Activated naive CD8-positive, alpha-beta T cell treated with anti-CD3 and anti-CD28 coated beads for 36 hours (primary cell): ENCODE measurements around the gene PROSER3. TPM values are rescaled to one million over a fixed set of nuclear protein-coding genes. Genes with fewer than 3 reads are reported as not detected.
"Not testable (repeated sequence)": the region's sequence is repeated elsewhere in the genome, so short reads cannot be mapped to it uniquely, and the experiment has no call there.

Experiments used
- DNase-seq: peaks from one replicate; pipeline ENCODE4 v3.0.0; 2021
- H3K27ac Mint-ChIP-seq: one replicate; pipeline ENCODE4 v1.8.0; 2022; ENCODE audit warnings: mild to moderate bottlenecking, moderate library complexity, mixed read lengths
- H3K27me3 Mint-ChIP-seq: one replicate; pipeline ENCODE4 v1.8.0; 2022; ENCODE audit warnings: mild to moderate bottlenecking, mixed read lengths
- H3K36me3 Mint-ChIP-seq: one replicate; pipeline ENCODE4 v1.8.0; 2021; ENCODE audit warnings: mild to moderate bottlenecking, mixed read lengths
- H3K4me1 Mint-ChIP-seq: one replicate; pipeline ENCODE4 v1.8.0; 2021; ENCODE audit warnings: mixed read lengths
- H3K4me3 Mint-ChIP-seq: one replicate; pipeline ENCODE4 v1.8.0; 2022; ENCODE audit warnings: mild to moderate bottlenecking, moderate library complexity, mixed read lengths
- H3K9me3 Mint-ChIP-seq: one replicate; pipeline ENCODE4 v1.8.0; 2022; ENCODE audit warnings: mixed read lengths
- total RNA-seq, 2 experiments: library from RNA; stranded (reverse); gene quantifications; one replicate each; pipeline ENCODE4 v1.2.3, GENCODE V29; 2021

The PROSER3 gene
- total RNA-seq, 2 experiments from 2014 or later = 29.9 to 33.3 TPM

DNA sequence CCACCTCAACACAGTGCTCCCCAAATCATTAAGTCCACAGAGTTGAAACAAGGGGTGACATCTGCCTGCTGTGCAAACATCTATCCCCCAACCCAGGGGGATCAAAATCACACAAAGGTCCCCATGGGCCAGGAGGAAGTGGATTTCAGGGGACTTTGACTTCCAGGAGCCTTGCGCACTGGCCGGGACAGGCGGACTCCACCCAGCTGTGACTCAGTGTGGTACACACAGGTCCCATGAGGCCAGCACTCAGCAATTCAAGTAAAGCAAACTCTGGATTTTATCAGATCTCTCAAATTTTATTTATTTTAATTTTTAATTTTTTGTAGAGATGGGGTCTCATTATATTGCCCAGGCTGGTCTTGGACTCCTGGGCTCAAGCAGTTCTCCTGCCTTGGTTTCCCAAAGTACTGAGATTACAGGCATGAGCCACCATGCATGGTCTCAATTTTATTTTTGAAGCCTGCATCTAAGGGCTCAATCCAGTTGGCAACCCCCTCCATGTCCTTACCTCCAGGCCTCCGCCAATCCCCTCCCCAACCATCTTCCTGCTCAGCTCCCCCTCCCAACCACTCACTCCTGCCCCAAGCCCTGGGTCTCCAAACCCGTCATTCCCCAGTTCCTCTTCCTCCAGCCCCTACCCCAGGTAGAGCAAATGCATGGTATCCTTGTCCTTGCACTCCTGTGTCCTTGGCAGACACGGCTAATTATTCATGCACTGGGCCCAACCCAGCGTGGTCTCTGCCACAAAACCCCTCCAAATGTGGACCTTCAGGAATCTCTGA is 35.6 kb downstream of the PROSER3 start:
- H3K36me3 Mint-ChIP-seq = no peaks in the 10 kb centered on the region
- H3K4me3 Mint-ChIP-seq = no peak overlapping the region
- H3K9me3 Mint-ChIP-seq = no peaks in the 10 kb centered on the region
- no peak for DNase-seq
- H3K4me1 Mint-ChIP-seq = peaks cover 8% of the 10 kb centered on the region
- no peak overlapping the region for H3K27ac Mint-ChIP-seq
- H3K27me3 Mint-ChIP-seq = peaks cover 38% of the 10 kb centered on the region

DNA sequence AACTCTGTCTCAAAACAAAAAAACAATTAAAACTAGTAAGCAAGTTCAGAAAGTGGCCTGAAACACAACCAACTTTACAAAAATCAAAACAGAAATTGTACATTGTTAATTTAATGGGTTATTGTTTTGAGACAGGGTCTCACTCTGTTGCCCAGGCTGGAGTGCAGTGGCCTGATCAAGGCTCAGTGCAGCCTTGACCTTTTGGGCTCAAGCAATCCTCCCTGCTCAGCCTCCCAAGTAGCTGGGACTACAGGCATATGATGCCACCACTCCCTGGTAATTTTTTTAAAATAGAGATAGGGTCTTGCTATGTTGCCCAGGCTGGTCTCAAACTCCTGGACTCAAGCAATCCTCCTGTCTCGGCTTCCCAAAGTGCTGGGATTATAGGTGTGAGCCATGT is 37.6 kb downstream of the PROSER3 start:
- not testable (repeated sequence) for H3K27ac Mint-ChIP-seq, H3K4me1 Mint-ChIP-seq, H3K9me3 Mint-ChIP-seq, DNase-seq, H3K36me3 Mint-ChIP-seq, H3K4me3 Mint-ChIP-seq
- peaks cover 46% of the 10 kb centered on the region for H3K27me3 Mint-ChIP-seq

DNA sequence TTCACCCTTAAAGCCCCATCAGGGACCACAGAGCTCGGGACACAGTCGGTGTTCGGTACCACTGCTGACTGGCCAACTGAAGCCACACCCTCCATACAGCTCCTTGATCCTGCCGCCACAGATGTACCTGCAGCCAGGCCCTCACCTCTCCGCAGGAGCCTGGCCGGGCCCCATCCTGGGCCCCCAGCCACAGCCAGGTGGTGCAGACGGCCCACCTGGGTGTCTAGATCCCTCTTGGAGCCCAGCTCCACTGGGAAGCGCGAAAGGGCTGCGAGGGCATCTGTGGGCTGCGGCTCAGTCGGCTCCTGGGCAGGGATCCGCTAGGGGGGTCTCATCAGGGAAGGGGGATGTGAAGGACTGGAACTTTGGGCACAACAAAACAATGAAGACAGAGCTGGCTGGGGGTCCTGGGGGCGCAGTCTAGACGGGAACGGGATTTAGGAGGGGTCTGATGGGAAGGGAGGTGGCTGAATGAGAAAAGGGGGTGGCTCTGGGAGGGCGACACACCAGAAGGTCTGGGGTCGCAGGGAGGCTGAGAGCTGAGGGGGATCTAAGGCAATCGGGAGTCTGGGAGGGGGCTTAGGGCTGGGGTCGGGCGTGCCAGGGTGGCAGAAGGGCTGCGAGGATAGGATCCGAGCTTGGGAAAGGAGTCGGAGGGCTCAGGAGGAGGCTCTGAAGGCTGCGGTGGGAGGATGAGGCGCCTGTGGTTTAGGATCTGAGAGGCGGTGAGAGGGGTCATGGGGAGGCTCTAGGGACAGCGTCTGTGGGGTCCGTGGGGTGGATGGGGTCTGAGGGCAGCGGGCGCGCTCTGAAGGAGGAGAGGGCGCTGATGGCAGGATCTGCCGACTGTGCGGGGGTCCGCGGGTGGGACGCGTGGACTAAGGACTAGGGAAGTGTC is 38.9 kb downstream of the PROSER3 start:
- Mint-ChIP-seq H3K27ac (no peak overlapping the region), H3K4me1 (peaks cover 8% of the 10 kb centered on the region), H3K4me3 (no peak overlapping the region), H3K27me3 (peaks cover 46% of the 10 kb centered on the region), H3K36me3 (no peaks in the 10 kb centered on the region), H3K9me3 (no peaks in the 10 kb centered on the region)
- no peak for DNase-seq

DNA sequence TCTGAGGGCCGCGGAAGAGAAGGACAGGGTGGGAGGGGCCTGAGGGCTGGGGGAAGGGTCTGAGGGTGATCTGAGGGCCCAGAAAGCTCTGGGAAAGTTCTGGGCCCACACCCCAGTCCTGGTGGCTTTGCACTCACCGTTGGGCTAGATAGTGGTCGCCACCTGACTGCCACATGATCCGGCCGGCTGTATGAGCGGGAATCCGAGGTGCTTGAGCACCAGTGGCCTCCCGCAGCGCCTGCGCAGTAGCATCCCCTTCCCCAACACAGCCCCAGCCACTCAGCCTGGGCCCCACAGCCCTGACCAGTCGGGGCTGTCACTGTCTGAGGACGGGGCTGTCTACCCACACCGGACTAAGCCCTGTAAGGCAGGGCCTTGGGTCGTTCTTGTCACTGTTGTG is 39.7 kb downstream of the PROSER3 start:
- Mint-ChIP-seq H3K27me3 (peaks cover 46% of the 10 kb centered on the region), H3K4me3 (no peak overlapping the region), H3K27ac (no peak overlapping the region), H3K36me3 (no peaks in the 10 kb centered on the region), H3K9me3 (no peaks in the 10 kb centered on the region), H3K4me1 (peaks cover 8% of the 10 kb centered on the region)
- no peak for DNase-seq

DNA sequence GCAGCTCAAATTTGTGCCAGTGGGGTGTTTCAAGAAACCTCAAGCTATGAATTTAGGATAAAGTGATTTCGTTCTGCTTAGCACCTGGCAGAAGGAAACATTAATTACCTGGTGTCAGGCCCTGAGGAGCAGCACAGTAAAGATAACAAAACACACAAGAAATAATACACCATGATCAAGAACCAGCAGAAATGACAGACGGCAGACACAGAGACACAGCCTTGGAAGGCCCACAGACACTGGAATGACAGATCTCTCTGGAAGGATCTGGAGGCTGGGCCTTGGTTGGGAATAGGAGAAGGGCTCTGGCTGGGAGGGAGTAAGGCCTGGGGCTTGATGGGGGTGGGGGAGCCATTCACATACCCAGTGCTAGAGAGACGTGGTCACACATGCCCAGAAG is 43.9 kb downstream of the PROSER3 start:
- Mint-ChIP-seq H3K4me3 (no peak overlapping the region), H3K36me3 (no peaks in the 10 kb centered on the region), H3K4me1 (peaks cover 14% of the 10 kb centered on the region), H3K27me3 (peaks cover 30% of the 10 kb centered on the region), H3K27ac (no peak overlapping the region), H3K9me3 (no peaks in the 10 kb centered on the region)
- DNase-seq = no peak

DNA sequence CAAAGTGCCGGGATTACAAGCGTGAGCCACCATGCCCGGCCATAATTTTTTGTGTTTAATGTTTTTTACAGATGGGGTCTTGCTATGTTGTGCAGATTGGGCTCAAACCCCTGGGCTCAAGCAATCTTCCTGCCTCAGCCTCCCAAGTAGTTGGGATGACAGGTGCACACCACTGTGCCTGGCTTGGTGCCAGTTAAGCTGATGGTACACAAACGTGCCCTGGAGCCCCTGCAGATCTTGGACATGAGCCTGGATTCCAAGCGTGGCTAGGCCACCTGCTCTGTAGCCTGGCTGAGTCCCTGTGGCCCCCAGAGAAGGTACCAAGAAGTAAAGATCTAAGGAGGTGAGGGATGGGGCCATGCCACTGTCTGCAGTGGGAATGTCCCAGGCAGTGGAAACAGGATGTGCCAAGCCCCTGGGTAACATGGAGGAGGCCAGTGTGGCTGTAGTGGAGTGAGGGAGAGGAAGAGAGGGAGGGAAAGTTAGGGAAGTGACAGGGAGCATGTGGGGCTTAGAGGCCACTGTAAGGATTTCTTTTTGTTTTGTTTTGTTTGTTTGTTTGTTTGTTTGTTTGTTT is 47.6 kb downstream of the PROSER3 start:
- Mint-ChIP-seq H3K4me1 (peaks cover 6% of the 10 kb centered on the region), H3K4me3 (no peak overlapping the region), H3K27ac (no peak overlapping the region), H3K36me3 (no peaks in the 10 kb centered on the region), H3K27me3 (peaks cover 13% of the 10 kb centered on the region), H3K9me3 (no peaks in the 10 kb centered on the region)
- no peak for DNase-seq

DNA sequence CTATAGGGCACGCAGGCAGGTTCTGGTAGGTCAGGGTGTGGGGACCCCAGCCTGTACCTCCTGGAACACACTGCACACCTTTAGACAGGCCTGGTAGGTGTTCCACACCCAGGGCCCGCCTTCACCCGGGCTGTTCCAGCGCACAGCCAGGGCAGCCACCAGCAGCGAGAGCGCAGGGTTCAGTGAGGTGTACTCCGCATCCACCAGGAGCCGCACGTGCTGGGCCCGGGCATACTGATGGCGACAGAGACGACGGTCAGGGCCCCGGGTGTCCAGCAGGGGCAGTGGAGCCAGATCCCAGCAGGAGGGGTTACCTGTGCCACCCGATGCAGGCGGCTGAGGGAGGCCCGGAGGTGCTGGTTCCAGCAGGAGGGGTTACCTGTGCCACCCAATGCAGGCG is 48.6 kb downstream of the PROSER3 start:
- Mint-ChIP-seq H3K27ac (no peak overlapping the region), H3K4me1 (peaks cover 6% of the 10 kb centered on the region), H3K36me3 (no peaks in the 10 kb centered on the region), H3K4me3 (no peak overlapping the region), H3K9me3 (no peaks in the 10 kb centered on the region), H3K27me3 (peaks cover 21% of the 10 kb centered on the region)
- DNase-seq = no peak

DNA sequence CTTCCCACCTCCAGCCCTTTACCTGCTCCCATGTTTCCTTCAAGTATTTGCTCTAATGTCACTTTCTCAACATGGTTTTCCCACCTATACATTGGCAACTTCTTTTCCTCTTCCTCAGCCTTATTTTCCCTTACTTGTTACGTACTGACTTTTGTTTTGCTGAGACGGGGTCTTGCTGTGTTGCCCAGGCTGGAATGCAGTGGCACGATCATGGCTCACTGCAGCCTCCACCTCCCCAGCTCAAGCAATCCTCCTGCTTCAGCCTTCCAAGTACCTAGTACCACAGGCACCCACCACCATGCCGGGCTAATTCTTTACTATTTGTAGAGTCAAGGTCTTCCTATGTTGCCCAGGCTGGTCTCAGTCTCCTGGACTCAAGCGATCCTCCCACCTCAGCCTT is 49.7 kb downstream of the PROSER3 start:
- H3K27ac Mint-ChIP-seq = no peak overlapping the region

DNA sequence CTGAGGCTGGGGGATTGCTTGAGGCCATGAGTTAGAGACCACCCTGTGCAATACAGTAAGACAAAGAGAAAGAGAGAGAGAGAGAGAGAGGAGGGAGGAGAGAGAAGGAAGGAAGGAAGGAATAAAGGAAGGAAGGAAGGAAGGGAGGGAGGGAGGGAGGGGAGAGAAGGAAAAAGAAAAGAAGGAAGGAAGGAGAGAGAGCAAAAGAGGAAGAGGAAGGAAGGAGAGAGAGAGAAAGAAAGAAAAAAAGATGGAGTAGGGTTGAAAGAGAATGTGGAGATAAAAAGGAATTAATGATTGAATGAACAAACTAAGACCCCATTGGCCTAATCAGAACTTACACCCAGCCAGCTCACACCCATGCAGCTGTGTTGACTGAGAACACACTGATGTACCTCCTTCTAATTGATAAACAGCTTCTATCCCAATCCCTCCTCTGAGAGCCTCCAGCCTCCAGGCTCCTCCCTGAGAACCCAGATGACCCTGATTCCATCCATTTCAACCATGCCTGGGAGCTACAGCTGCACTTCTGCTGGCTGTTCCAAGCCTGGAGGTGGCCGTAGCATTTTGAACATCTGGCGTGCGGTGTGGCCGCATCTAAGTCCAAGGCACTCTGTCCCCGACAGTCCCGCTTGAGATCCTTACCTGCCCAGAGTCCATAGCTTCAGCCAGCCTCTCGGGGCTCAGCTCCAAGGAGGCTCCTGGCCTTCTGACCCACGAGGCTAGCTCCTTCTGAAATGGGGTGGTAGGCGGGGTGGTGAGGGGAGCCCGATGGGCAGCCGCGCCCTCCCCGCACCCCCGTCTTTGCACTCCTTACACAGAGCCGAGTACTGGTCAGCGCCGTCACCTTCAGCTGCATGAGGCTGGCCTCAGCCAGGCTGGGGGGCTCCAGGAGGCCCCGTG is 53.6 kb downstream of the PROSER3 start:
- Mint-ChIP-seq H3K9me3 (no peaks in the 10 kb centered on the region), H3K27me3 (peaks cover 21% of the 10 kb centered on the region), H3K27ac (no peak overlapping the region), H3K36me3 (no peaks in the 10 kb centered on the region), H3K4me3 (no peak overlapping the region), H3K4me1 (no peaks in the 10 kb centered on the region)
- no peak for DNase-seq

More for the DNA sequence above, 49.7 kb downstream of the PROSER3 start:
- no peak overlapping the region for H3K4me3 Mint-ChIP-seq
- H3K4me1 Mint-ChIP-seq = peaks cover 6% of the 10 kb centered on the region
- H3K36me3 Mint-ChIP-seq = no peaks in the 10 kb centered on the region
- DNase-seq = no peak
- H3K9me3 Mint-ChIP-seq = no peaks in the 10 kb centered on the region
- H3K27me3 Mint-ChIP-seq = peaks cover 22% of the 10 kb centered on the region

DNA sequence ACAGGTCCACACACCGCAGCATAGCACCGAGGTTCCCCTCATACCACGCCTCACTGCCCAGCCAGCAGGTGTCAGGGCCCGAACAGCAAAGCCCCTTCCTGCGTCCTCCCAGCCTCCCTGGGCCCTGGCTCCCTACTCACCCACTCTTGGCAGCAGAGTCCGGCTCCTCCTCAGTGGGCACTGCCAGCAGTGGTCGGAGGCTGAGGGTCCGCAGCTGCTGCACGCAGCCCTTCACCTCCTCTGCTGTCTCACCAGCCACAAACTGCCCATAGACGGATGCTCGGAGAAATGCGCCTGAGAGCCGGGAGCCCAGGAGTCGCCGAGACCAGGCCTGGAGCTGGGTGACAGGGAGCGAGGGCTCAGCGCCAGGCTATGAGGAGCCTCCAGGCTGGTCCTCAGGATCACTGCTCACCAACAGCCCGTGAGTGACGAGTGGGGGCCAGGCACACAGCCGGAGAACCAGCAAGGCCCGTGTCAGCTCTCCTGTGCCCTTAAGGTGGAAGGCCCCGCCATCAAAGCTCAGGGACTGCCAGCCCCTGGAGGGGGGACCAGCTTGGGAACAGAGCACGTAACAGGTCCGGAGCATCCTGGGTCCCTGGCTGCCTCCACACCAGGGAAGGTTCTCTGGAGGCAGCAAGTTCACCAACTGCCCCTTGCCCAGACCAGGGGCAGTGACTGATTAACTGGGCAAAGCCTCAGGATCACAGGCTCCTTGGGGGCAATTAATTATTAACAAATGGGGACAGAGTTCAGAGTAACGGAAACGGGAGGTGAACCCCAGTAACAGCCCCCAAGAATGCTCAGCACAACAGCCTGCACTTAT is 54.5 kb downstream of the PROSER3 start, which contains the start of gene PRODH2:
PRODH2 (minus strand) TSS at position 626 of the 823 bp plus-strand sequence; CDS start at position 586, 40 bp downstream.
- Mint-ChIP-seq H3K4me1 (no peaks in the 10 kb centered on the region), H3K36me3 (no peaks in the 10 kb centered on the region), H3K27me3 (peaks cover 23% of the 10 kb centered on the region), H3K27ac (no peak within 1 kb of the TSS), H3K4me3 (no peak within 1 kb of the TSS), H3K9me3 (no peaks in the 10 kb centered on the region)
- DNase-seq = no peak

DNA sequence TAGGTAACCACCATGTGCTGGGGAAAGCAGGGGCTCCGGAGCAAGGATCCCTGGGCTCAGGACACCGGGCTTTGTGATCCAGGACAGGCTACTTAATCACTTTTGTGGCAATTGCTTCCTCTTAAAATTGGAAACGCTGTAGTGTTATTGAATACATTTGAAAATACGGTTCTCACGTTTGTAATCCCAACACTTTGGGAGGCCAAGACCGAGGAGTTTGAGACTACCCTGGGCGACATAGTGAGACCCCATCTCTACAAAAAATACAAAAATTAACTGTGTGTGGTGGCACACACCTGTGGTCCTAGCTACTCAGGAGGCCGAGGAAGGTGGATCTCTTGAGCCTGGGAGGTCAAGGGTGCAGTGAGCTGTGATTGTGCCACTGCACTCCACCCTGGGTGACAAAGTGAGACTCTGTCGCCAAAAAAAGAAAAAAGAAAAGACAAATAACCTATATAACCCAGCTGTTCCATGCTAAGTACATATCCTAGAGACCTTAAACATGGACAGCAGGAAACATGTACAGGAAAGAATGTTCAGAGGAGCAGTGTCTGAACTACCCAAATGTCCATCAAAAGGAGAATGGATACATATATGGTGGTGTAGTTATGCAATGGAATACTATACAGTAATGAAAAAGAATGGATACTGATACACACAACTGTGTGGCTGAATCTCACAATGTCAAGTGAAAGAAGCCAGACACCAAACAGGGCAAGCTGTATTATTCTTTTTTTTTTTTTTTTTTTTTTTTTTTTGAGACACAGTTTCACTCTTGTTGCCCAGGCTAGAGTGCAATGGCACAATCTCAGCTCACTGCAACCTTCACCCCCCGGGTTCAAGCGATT is 55.3 kb downstream of the PROSER3 start:
- H3K9me3 Mint-ChIP-seq = no peaks in the 10 kb centered on the region
- no peaks in the 10 kb centered on the region for H3K4me1 Mint-ChIP-seq
- H3K4me3 Mint-ChIP-seq = no peak overlapping the region
- no peak for DNase-seq
- no peak overlapping the region for H3K27ac Mint-ChIP-seq
- no peaks in the 10 kb centered on the region for H3K36me3 Mint-ChIP-seq
- H3K27me3 Mint-ChIP-seq = peaks cover 23% of the 10 kb centered on the region

DNA sequence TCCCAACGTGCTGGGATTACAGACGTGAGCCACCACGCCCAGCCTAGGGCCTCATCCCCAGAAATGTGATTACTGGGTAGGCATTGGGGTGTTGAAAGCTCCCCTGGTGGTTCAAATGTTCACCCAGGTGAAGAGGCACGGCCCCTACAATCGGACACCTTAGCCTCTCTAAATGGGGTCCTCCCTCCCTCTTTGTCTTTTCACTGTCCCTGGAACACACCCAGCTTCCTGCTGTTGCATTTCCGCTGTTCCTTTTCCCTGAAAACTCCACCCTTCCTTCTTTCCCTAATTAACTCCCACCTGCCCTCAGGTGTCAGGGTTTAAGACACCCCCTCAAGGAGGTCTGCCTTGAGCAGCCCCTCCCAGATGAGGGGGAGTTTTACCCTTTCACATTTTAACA is 58.3 kb downstream of the PROSER3 start:
- H3K36me3 Mint-ChIP-seq = no peaks in the 10 kb centered on the region
- peaks cover 9% of the 10 kb centered on the region for H3K27me3 Mint-ChIP-seq
- no peak for DNase-seq
- no peaks in the 10 kb centered on the region for H3K9me3 Mint-ChIP-seq
- no peak overlapping the region for H3K27ac Mint-ChIP-seq
- peaks cover 2% of the 10 kb centered on the region for H3K4me1 Mint-ChIP-seq
- no peak overlapping the region for H3K4me3 Mint-ChIP-seq

DNA sequence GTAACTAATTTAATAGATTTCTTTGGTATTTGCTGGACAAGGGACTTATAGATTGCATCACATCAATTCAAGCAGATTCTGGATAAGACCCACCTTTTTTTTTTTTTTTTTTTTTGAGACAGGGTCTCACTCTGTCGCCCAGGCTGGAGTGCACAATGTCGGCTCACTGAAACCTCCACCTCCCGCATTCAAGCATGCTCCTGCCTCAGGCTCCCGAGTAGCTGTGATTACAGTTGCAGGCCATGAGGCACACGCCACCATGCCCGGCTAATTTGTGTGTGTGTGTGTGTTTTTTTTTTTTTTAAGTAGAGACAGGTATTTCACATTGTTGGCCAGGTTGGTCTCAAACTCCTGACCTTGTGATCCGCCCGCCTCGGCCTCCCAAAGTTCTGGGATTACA is 58.9 kb downstream of the PROSER3 start:
- H3K36me3 Mint-ChIP-seq = no peaks in the 10 kb centered on the region
- H3K27me3 Mint-ChIP-seq = peaks cover 5% of the 10 kb centered on the region
- H3K4me3 Mint-ChIP-seq = no peak overlapping the region
- no peak for DNase-seq
- H3K27ac Mint-ChIP-seq = no peak overlapping the region
- no peaks in the 10 kb centered on the region for H3K9me3 Mint-ChIP-seq
- peaks cover 2% of the 10 kb centered on the region for H3K4me1 Mint-ChIP-seq
